Ishikawa (cell line): ENCODE measurements around the gene CPO.

Source experiments
- CEBPB ChIP-seq: IDR thresholded peaks from 2 replicates; pipeline ENCODE4 v1.6.1; 2012
- CREB1 ChIP-seq: IDR thresholded peaks from 2 replicates; pipeline ENCODE4 v1.6.1; 2012; ENCODE audit warnings: low read depth
- EGR1 ChIP-seq: IDR thresholded peaks from 2 replicates; pipeline ENCODE4 v1.6.1; 2012
- EP300 ChIP-seq: IDR thresholded peaks from 2 replicates; pipeline ENCODE4 v1.6.1; 2012; ENCODE audit warnings: borderline replicate concordance
- FOXM1 ChIP-seq: IDR thresholded peaks from 2 replicates; pipeline ENCODE4 v1.6.1; 2012; ENCODE audit warnings: low read depth, borderline replicate concordance
- MAX ChIP-seq: IDR thresholded peaks from 2 replicates; pipeline ENCODE4 v1.6.1; 2012
- NFIC ChIP-seq: IDR thresholded peaks from 2 replicates; pipeline ENCODE4 v1.6.1; 2012
- RAD21 ChIP-seq: IDR thresholded peaks from 2 replicates; pipeline ENCODE4 v1.6.1; 2012; ENCODE audit warnings: low read depth
- REST ChIP-seq: IDR thresholded peaks from 2 replicates; pipeline ENCODE4 v1.6.1; 2012; ENCODE audit warnings: low read depth, mild to moderate bottlenecking
- TAF1 ChIP-seq: IDR thresholded peaks from 2 replicates; pipeline ENCODE4 v1.6.1; 2012; ENCODE audit warnings: low read depth, mild to moderate bottlenecking
- TCF12 ChIP-seq: IDR thresholded peaks from 2 replicates; pipeline ENCODE4 v1.6.1; 2012; ENCODE audit warnings: low read depth
- TEAD4 ChIP-seq: IDR thresholded peaks from 2 replicates; pipeline ENCODE4 v1.6.1; 2012
- USF1 ChIP-seq: IDR thresholded peaks from 2 replicates; pipeline ENCODE4 v1.6.1; 2012
- YY1 ChIP-seq: IDR thresholded peaks from 2 replicates; pipeline ENCODE4 v1.6.1; 2012; ENCODE audit warnings: low read depth
- ZBTB7A ChIP-seq: IDR thresholded peaks from 2 replicates; pipeline ENCODE4 v1.6.1; 2012; ENCODE audit warnings: low read depth

CPO gene

GRCh38 chr2:206984206-206984605 lies 44.9 kb downstream of the CPO start:
- no peak for TF ChIP-seq REST
- no peak for TF ChIP-seq USF1

- TF ChIP-seq EGR1 (no peak), TEAD4 (no peak)
Observed at GRCh38 chr2:206986943-206987342, 47.6 kb downstream of the CPO start.

GRCh38 chr2:206987810-206988209 lies 48.5 kb downstream of the CPO start:
- TF ChIP-seq CREB1 (no peak), YY1 (no peak), MAX (no peak), NFIC (no peak), EGR1 (no peak), CEBPB (no peak), TAF1 (no peak), USF1 (no peak), TEAD4 (no peak), RAD21 (no peak), REST (no peak), TCF12 (no peak), ZBTB7A (no peak), FOXM1 (no peak), EP300 (no peak)

- TF ChIP-seq NFIC (no peak), USF1 (no peak), EP300 (no peak)
Observed at GRCh38 chr2:206988884-206989283, 49.6 kb downstream of the CPO start.

GRCh38 chr2:206989311-206989710 lies 50.0 kb downstream of the CPO start:
- peak; percentile 57 for TF ChIP-seq RAD21
- no peak for TF ChIP-seq EP300

GRCh38 chr2:206990360-206990759 lies 51.0 kb downstream of the CPO start:
- no peak for TF ChIP-seq NFIC

- TF ChIP-seq ZBTB7A: no peak
- TF ChIP-seq TCF12: no peak
- TF ChIP-seq REST: no peak
- TF ChIP-seq TAF1: no peak
- TF ChIP-seq MAX: no peak
- no peak for TF ChIP-seq CEBPB
- no peak for TF ChIP-seq FOXM1
- no peak for TF ChIP-seq TEAD4
- no peak for TF ChIP-seq USF1
- no peak for TF ChIP-seq EP300
- no peak for TF ChIP-seq RAD21
- TF ChIP-seq EGR1: no peak
Observed at GRCh38 chr2:206991070-206991469, 51.8 kb downstream of the CPO start.
